GM19043 (cell line): Measurements from ENCODE around the gene BRD4.

Source experiments
- ATAC-seq: cut with Tn5 transposase; IDR thresholded peaks from one replicate; pipeline ENCODE4 v1.9.1; 2021; ENCODE audit warnings: low read depth; ENCODE audit not compliant: unreplicated experiment

Gene BRD4

GRCh38 chr19:15292847-15293582 lies 39.3 kb downstream of the BRD4 start:
- no peak for ATAC-seq

- no peak for ATAC-seq
These were observed 40.2 kb downstream of the BRD4 start for GRCh38 chr19:15292140-15292539.

GRCh38 chr19:15291548-15292021 lies 40.8 kb downstream of the BRD4 start:
- no peak for ATAC-seq

GRCh38 chr19:15291089-15291488 lies 41.2 kb downstream of the BRD4 start:
- ATAC-seq: no peak

- no peak for ATAC-seq
These were observed 42.2 kb downstream of the BRD4 start for GRCh38 chr19:15290166-15290565.

- no peak for ATAC-seq
These were observed 42.7 kb downstream of the BRD4 start for GRCh38 chr19:15289673-15290072.

- ATAC-seq: no peak
These were observed 44.0 kb downstream of the BRD4 start for GRCh38 chr19:15288146-15288963.

GRCh38 chr19:15287496-15287895 lies 44.8 kb downstream of the BRD4 start:
- no peak for ATAC-seq

GRCh38 chr19:15286688-15287365 lies 45.5 kb downstream of the BRD4 start:
- ATAC-seq: no peak

GRCh38 chr19:15285896-15286591 lies 46.3 kb downstream of the BRD4 start:
- ATAC-seq: no peak

GRCh38 chr19:15284896-15285295 lies 47.4 kb downstream of the BRD4 start:
- ATAC-seq: no peak

GRCh38 chr19:15284091-15284490 lies 48.2 kb downstream of the BRD4 start:
- ATAC-seq: no peak

GRCh38 chr19:15283141-15283883 lies 49.0 kb downstream of the BRD4 start:
- no peak for ATAC-seq

GRCh38 chr19:15282311-15282705 lies 50.0 kb downstream of the BRD4 start:
- no peak for ATAC-seq

- no peak for ATAC-seq
These were observed 51.2 kb downstream of the BRD4 start for GRCh38 chr19:15280915-15281683.

GRCh38 chr19:15280048-15280725 lies 52.2 kb downstream of the BRD4 start:
- no peak for ATAC-seq

GRCh38 chr19:15279326-15279904 lies 52.9 kb downstream of the BRD4 start:
- ATAC-seq: no peak

GRCh38 chr19:15276620-15277215 lies 55.6 kb downstream of the BRD4 start:
- ATAC-seq: no peak
